ENCODE data around the gene GRIPAP1.
"Not testable (repeated sequence)": the region's sequence is repeated elsewhere in the genome, so short reads cannot be mapped to it uniquely, and the experiment has no call there.

The GRIPAP1 gene

GRCh38 chrX:49003696-49004095, 1.6 kb upstream of the GRIPAP1 start:
- Mint-ChIP-seq H3K36me3 (ENCODE audit: low read depth) (peaks cover 7% of the 10 kb centered on the region), H3K4me1 (peaks cover 31% of the 10 kb centered on the region), H3K27ac (no peak overlapping the region), H3K27me3 (no peaks in the 10 kb centered on the region), H3K9me3 (no peaks in the 10 kb centered on the region), H3K4me3 (peak overlapping the region; percentile 26)
- ATAC-seq (no peak), DNase-seq (no peak)

GRCh38 chrX:49001521-49002090, 458 bp downstream of the GRIPAP1 start:
- ATAC-seq (peak; percentile 55), DNase-seq (peak; percentile 48)
- peaks cover 43% of the 10 kb centered on the region for H3K4me1 Mint-ChIP-seq

GRCh38 chrX:49000636-49001035, 1.4 kb downstream of the GRIPAP1 start:
- H3K4me3 Mint-ChIP-seq = peak overlapping the region; percentile 98
- H3K4me1 Mint-ChIP-seq = peaks cover 43% of the 10 kb centered on the region
- peaks cover 28% of the 10 kb centered on the region for H3K36me3 Mint-ChIP-seq (ENCODE audit: low read depth)
- no peaks in the 10 kb centered on the region for H3K9me3 Mint-ChIP-seq
- no peak for DNase-seq
- no peaks in the 10 kb centered on the region for H3K27me3 Mint-ChIP-seq
- no peak overlapping the region for H3K27ac Mint-ChIP-seq
- ATAC-seq = no peak

More at GRCh38 chrX:49001521-49002090, 458 bp downstream of the GRIPAP1 start:
- Mint-ChIP-seq H3K27ac (peak overlapping the region; percentile 98), H3K27me3 (no peaks in the 10 kb centered on the region), H3K9me3 (no peaks in the 10 kb centered on the region), H3K36me3 (ENCODE audit: low read depth) (peaks cover 21% of the 10 kb centered on the region), H3K4me3 (peak overlapping the region; percentile 98)

GRCh38 chrX:48999030-48999429, 3.0 kb downstream of the GRIPAP1 start:
- H3K9me3 Mint-ChIP-seq = no peaks in the 10 kb centered on the region
- H3K4me1 Mint-ChIP-seq = peaks cover 43% of the 10 kb centered on the region
- H3K36me3 Mint-ChIP-seq (ENCODE audit: low read depth) = peaks cover 31% of the 10 kb centered on the region
- ATAC-seq (no peak), DNase-seq (no peak)
- H3K4me3 Mint-ChIP-seq = no peak overlapping the region
- no peaks in the 10 kb centered on the region for H3K27me3 Mint-ChIP-seq
- H3K27ac Mint-ChIP-seq = no peak overlapping the region

GRCh38 chrX:48998391-48998790, 3.7 kb downstream of the GRIPAP1 start:
- no peak overlapping the region for H3K27ac Mint-ChIP-seq
- peaks cover 43% of the 10 kb centered on the region for H3K4me1 Mint-ChIP-seq
- H3K27me3 Mint-ChIP-seq = no peaks in the 10 kb centered on the region
- H3K36me3 Mint-ChIP-seq (ENCODE audit: low read depth) = peaks cover 31% of the 10 kb centered on the region
- H3K9me3 Mint-ChIP-seq = no peaks in the 10 kb centered on the region
- ATAC-seq (no peak), DNase-seq (no peak)
- no peak overlapping the region for H3K4me3 Mint-ChIP-seq

GRCh38 chrX:48997865-48998264, 4.2 kb downstream of the GRIPAP1 start:
- Mint-ChIP-seq H3K27me3 (no peaks in the 10 kb centered on the region), H3K36me3 (ENCODE audit: low read depth) (peaks cover 31% of the 10 kb centered on the region), H3K27ac (no peak overlapping the region), H3K4me3 (no peak overlapping the region), H3K4me1 (peaks cover 43% of the 10 kb centered on the region), H3K9me3 (no peaks in the 10 kb centered on the region)
- DNase-seq (no peak), ATAC-seq (no peak)

- peaks cover 33% of the 10 kb centered on the region for H3K36me3 Mint-ChIP-seq (ENCODE audit: low read depth)
- peak overlapping the region; percentile 31 for H3K27ac Mint-ChIP-seq
- DNase-seq (no peak), ATAC-seq (no peak)
- peaks cover 40% of the 10 kb centered on the region for H3K4me1 Mint-ChIP-seq
- H3K9me3 Mint-ChIP-seq = no peaks in the 10 kb centered on the region
- no peaks in the 10 kb centered on the region for H3K27me3 Mint-ChIP-seq
- H3K4me3 Mint-ChIP-seq = no peak overlapping the region
Observed at GRCh38 chrX:48997455-48997854, 4.6 kb downstream of the GRIPAP1 start.

- Mint-ChIP-seq H3K36me3 (ENCODE audit: low read depth) (peaks cover 35% of the 10 kb centered on the region), H3K9me3 (no peaks in the 10 kb centered on the region), H3K4me3 (no peak overlapping the region), H3K27me3 (no peaks in the 10 kb centered on the region), H3K4me1 (peaks cover 37% of the 10 kb centered on the region), H3K27ac (peak overlapping the region; percentile 31)
- ATAC-seq = no peak
- DNase-seq = no peak
Observed at GRCh38 chrX:48996969-48997368, 5.1 kb downstream of the GRIPAP1 start.

- H3K36me3 Mint-ChIP-seq (ENCODE audit: low read depth) = peaks cover 29% of the 10 kb centered on the region
- no peak overlapping the region for H3K4me3 Mint-ChIP-seq
- DNase-seq = no peak
- peaks cover under 1% of the 10 kb centered on the region for H3K4me1 Mint-ChIP-seq
- no peaks in the 10 kb centered on the region for H3K9me3 Mint-ChIP-seq
- ATAC-seq = no peak
- no peaks in the 10 kb centered on the region for H3K27me3 Mint-ChIP-seq
- H3K27ac Mint-ChIP-seq = no peak overlapping the region
Observed at GRCh38 chrX:48992341-48992740, 9.7 kb downstream of the GRIPAP1 start.

- DNase-seq (no peak), ATAC-seq (no peak)
- no peaks in the 10 kb centered on the region for H3K4me1 Mint-ChIP-seq
- no peaks in the 10 kb centered on the region for H3K9me3 Mint-ChIP-seq
- no peaks in the 10 kb centered on the region for H3K27me3 Mint-ChIP-seq
- H3K27ac Mint-ChIP-seq = no peak overlapping the region
- no peak overlapping the region for H3K4me3 Mint-ChIP-seq
- peaks cover 23% of the 10 kb centered on the region for H3K36me3 Mint-ChIP-seq (ENCODE audit: low read depth)
Observed at GRCh38 chrX:48989483-48989882, 12.6 kb downstream of the GRIPAP1 start.

GRCh38 chrX:48983896-48984295, 18.2 kb downstream of the GRIPAP1 start:
- no peak overlapping the region for H3K4me3 Mint-ChIP-seq
- H3K4me1 Mint-ChIP-seq = no peaks in the 10 kb centered on the region
- H3K27ac Mint-ChIP-seq = no peak overlapping the region
- ATAC-seq (no peak), DNase-seq (no peak)
- H3K9me3 Mint-ChIP-seq = no peaks in the 10 kb centered on the region
- H3K27me3 Mint-ChIP-seq = no peaks in the 10 kb centered on the region
- peaks cover 23% of the 10 kb centered on the region for H3K36me3 Mint-ChIP-seq (ENCODE audit: low read depth)

GRCh38 chrX:48983081-48983480, 19.0 kb downstream of the GRIPAP1 start:
- DNase-seq (no peak), ATAC-seq (no peak)
- peaks cover 22% of the 10 kb centered on the region for H3K36me3 Mint-ChIP-seq (ENCODE audit: low read depth)
- H3K27me3 Mint-ChIP-seq = no peaks in the 10 kb centered on the region
- H3K9me3 Mint-ChIP-seq = no peaks in the 10 kb centered on the region
- H3K4me3 Mint-ChIP-seq = no peak overlapping the region
- no peaks in the 10 kb centered on the region for H3K4me1 Mint-ChIP-seq
- no peak overlapping the region for H3K27ac Mint-ChIP-seq

- H3K27me3 Mint-ChIP-seq = no peaks in the 10 kb centered on the region
- H3K27ac Mint-ChIP-seq = no peak overlapping the region
- DNase-seq = no peak
- no peaks in the 10 kb centered on the region for H3K4me1 Mint-ChIP-seq
- no peaks in the 10 kb centered on the region for H3K9me3 Mint-ChIP-seq
- no peak overlapping the region for H3K4me3 Mint-ChIP-seq
- H3K36me3 Mint-ChIP-seq (ENCODE audit: low read depth) = peaks cover 24% of the 10 kb centered on the region
- ATAC-seq = no peak
Observed at GRCh38 chrX:48981178-48981577, 20.9 kb downstream of the GRIPAP1 start.

GRCh38 chrX:48980341-48980740, 21.7 kb downstream of the GRIPAP1 start:
- not testable (repeated sequence) for H3K4me1 Mint-ChIP-seq, H3K27me3 Mint-ChIP-seq, ATAC-seq, H3K9me3 Mint-ChIP-seq, H3K27ac Mint-ChIP-seq, DNase-seq, H3K4me3 Mint-ChIP-seq
- H3K36me3 Mint-ChIP-seq (ENCODE audit: low read depth) = peaks cover 24% of the 10 kb centered on the region

GRCh38 chrX:48978226-48978625, 23.8 kb downstream of the GRIPAP1 start:
- Mint-ChIP-seq H3K9me3 (no peaks in the 10 kb centered on the region), H3K36me3 (ENCODE audit: low read depth) (peaks cover 22% of the 10 kb centered on the region), H3K4me3 (no peak overlapping the region), H3K27me3 (no peaks in the 10 kb centered on the region), H3K4me1 (peaks cover 2% of the 10 kb centered on the region), H3K27ac (no peak overlapping the region)
- ATAC-seq (no peak), DNase-seq (no peak)

- Mint-ChIP-seq H3K27me3 (no peaks in the 10 kb centered on the region), H3K4me3 (no peak overlapping the region), H3K36me3 (ENCODE audit: low read depth) (peaks cover 25% of the 10 kb centered on the region), H3K9me3 (no peaks in the 10 kb centered on the region), H3K4me1 (peaks cover 17% of the 10 kb centered on the region), H3K27ac (no peak overlapping the region)
- no peak for ATAC-seq
- no peak for DNase-seq
Observed at GRCh38 chrX:48976086-48976485, 26.0 kb downstream of the GRIPAP1 start.

Data from activated naive CD8-positive, alpha-beta T cell treated with anti-CD3 and anti-CD28 coated beads, Interleukin-2, amount 50 U/mL, for 24 hours (primary cell).